Measurements from ENCODE around the gene VOPP1.

Gene VOPP1

GRCh38 chr7:55457801-55458200 is 114.5 kb downstream of the VOPP1 start:
- Histone ChIP-seq H3K9me2 (replicated peaks; ENCODE audit: insufficient read depth, low read length) (no peaks in the 10 kb centered on the region), H3K79me2 (ENCODE audit: insufficient read depth, low read length) (no peaks in the 10 kb centered on the region), H3K4me3 (ENCODE audit: insufficient read depth, low read length, poor library complexity, severe bottlenecking) (no peak overlapping the region), H4K20me1 (ENCODE audit: low read depth, low read length) (no peaks in the 10 kb centered on the region), H2AFZ (ENCODE audit: low read depth, low read length, severe bottlenecking) (no peak overlapping the region), H3K27ac (ENCODE audit: low read depth, low read length) (no peak overlapping the region), H3K9me3 (ENCODE audit: insufficient read depth, low read length) (no peaks in the 10 kb centered on the region), H3F3A (ENCODE audit: insufficient read depth) (no peaks in the 10 kb centered on the region), H3K9ac (ENCODE audit: low read length) (no peak overlapping the region), H3K4me2 (ENCODE audit: low read depth, low read length, poor library complexity, severe bottlenecking) (no peak overlapping the region), H3K27me3 (ENCODE audit: low read length) (no peaks in the 10 kb centered on the region), H3K36me3 (ENCODE audit: low read length) (peaks cover 9% of the 10 kb centered on the region)
- no peak for TF ChIP-seq EZH2phosphoT487 (conservative IDR thresholded peaks at IDR 0.05; ENCODE audit: low read length)
- no peak for TF ChIP-seq CTCF (IDR thresholded peaks at IDR 0.05; ENCODE audit: insufficient read depth, low read length, poor library complexity, severe bottlenecking)

GRCh38 chr7:55452971-55453370 is 119.3 kb downstream of the VOPP1 start:
- Histone ChIP-seq H3K9ac (ENCODE audit: low read length) (no peak overlapping the region), H3K27ac (ENCODE audit: low read depth, low read length) (no peak overlapping the region), H3K27me3 (ENCODE audit: low read length) (no peaks in the 10 kb centered on the region), H4K20me1 (ENCODE audit: low read depth, low read length) (no peaks in the 10 kb centered on the region), H3K4me2 (ENCODE audit: low read depth, low read length, poor library complexity, severe bottlenecking) (no peak overlapping the region), H3K4me3 (ENCODE audit: insufficient read depth, low read length, poor library complexity, severe bottlenecking) (no peak overlapping the region), H2AFZ (ENCODE audit: low read depth, low read length, severe bottlenecking) (no peak overlapping the region), H3F3A (ENCODE audit: insufficient read depth) (no peaks in the 10 kb centered on the region), H3K9me3 (ENCODE audit: insufficient read depth, low read length) (no peaks in the 10 kb centered on the region), H3K36me3 (ENCODE audit: low read length) (no peaks in the 10 kb centered on the region), H3K9me2 (replicated peaks; ENCODE audit: insufficient read depth, low read length) (no peaks in the 10 kb centered on the region), H3K79me2 (ENCODE audit: insufficient read depth, low read length) (no peaks in the 10 kb centered on the region)
- TF ChIP-seq EZH2phosphoT487 (conservative IDR thresholded peaks at IDR 0.05; ENCODE audit: low read length) (no peak), CTCF (IDR thresholded peaks at IDR 0.05; ENCODE audit: insufficient read depth, low read length, poor library complexity, severe bottlenecking) (no peak)

- Histone ChIP-seq H3K9me3 (ENCODE audit: insufficient read depth, low read length) (no peaks in the 10 kb centered on the region), H3K4me3 (ENCODE audit: insufficient read depth, low read length, poor library complexity, severe bottlenecking) (no peak overlapping the region), H3K9me2 (replicated peaks; ENCODE audit: insufficient read depth, low read length) (no peaks in the 10 kb centered on the region), H3K27ac (ENCODE audit: low read depth, low read length) (no peak overlapping the region), H3K9ac (ENCODE audit: low read length) (no peak overlapping the region), H2AFZ (ENCODE audit: low read depth, low read length, severe bottlenecking) (no peak overlapping the region), H3F3A (ENCODE audit: insufficient read depth) (no peaks in the 10 kb centered on the region), H3K27me3 (ENCODE audit: low read length) (no peaks in the 10 kb centered on the region), H3K4me2 (ENCODE audit: low read depth, low read length, poor library complexity, severe bottlenecking) (no peak overlapping the region), H3K36me3 (ENCODE audit: low read length) (no peaks in the 10 kb centered on the region), H3K79me2 (ENCODE audit: insufficient read depth, low read length) (no peaks in the 10 kb centered on the region), H4K20me1 (ENCODE audit: low read depth, low read length) (no peaks in the 10 kb centered on the region)
- TF ChIP-seq EZH2phosphoT487 (conservative IDR thresholded peaks at IDR 0.05; ENCODE audit: low read length) = no peak
- TF ChIP-seq CTCF (IDR thresholded peaks at IDR 0.05; ENCODE audit: insufficient read depth, low read length, poor library complexity, severe bottlenecking) = no peak
Observed at GRCh38 chr7:55449992-55450535, 122.2 kb downstream of the VOPP1 start.
